HG03108 (cell line): ENCODE data around the gene CLCF1.

Experiments
- ATAC-seq: cut with Tn5 transposase; IDR thresholded peaks from one replicate; pipeline ENCODE4 v1.9.1; 2021; ENCODE audit warnings: moderate library complexity; ENCODE audit not compliant: unreplicated experiment

CLCF1 gene

DNA sequence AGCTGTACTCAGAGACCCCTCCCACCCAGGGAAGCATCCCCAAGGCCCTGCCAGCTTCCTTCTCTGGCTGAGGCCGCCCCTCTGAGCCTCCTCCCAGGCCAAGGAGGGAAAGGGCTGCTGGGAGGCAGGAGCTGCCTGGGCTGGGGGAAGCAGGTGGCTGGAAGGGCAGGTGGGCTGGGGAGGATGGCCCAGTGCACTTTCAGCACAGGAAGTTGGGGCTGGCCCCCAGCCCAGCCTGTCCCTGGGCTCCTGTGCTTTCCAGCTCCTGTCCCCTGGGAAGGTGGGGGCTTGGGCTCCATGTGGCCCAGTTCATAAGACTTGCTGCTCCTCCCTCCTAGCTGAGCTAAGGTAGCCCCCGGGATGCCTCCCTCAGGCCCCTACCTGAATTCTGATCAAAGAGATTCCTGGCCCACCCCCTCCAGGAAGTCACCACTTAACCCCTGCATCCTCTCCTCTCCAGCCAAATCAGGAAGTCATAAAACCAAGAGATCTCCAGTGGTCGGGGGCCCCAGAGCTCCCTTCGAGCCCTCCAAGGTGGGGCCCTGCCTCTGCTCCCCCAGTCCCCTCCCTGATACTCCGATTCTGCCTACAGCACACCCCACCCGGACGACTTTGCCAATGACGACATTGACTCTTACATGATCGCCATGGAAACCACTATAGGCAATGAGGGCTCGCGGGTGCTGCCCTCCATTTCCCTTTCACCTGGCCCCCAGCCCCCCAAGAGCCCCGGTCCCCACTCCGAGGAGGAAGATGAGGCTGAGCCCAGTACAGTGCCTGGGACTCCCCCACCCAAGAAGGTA is 23.4 kb upstream of the CLCF1 start:
- ATAC-seq = no peak

DNA sequence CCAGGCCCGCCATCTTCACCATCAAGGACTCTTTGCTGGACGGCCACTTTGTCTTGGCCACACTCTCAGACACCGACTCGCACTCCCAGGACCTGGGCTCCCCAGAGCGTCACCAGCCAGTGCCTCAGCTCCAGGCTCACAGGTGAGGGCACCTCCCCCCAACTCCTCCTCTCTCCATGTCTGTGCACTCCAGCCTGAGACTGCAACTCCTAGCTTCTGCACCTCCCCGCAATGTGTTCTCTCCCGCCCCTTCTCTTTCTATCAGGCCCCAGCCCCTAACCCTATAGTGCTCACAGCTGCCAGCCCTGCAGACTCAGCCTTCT is 22.8 kb upstream of the CLCF1 start:
- ATAC-seq = no peak

DNA sequence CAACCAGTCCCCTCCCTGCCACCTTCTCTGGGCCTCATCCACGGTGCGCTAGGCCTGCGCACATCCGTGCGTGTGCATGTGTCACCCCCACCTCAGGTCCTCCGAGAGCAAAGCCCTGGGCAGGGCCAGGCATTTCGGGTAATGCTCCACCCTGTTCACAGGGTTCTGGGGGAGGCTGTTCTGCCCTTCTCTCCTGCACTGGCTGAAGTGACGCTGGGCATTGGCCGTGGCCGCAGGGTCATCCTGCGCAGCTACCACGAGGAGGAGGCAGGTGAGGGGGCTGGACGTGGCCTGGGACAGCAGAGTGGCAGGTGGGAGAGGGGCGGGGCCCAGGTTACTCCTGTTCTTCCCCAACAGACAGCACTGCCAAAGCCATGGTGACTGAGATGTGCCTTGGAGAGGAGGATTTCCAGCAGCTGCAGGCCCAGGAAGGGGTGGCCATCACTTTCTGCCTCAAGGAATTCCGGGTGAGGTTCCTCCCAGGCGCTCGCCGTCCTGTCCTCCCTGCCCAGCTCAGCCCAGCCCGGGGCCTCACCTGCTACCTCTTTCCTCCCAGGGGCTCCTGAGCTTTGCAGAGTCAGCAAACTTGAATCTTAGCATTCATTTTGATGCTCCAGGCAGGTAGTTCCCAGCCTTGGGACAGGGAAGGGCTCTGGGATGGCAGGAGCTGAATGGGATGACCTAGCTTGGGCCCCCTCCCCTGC is 22.3 kb upstream of the CLCF1 start:
- ATAC-seq = no peak

DNA sequence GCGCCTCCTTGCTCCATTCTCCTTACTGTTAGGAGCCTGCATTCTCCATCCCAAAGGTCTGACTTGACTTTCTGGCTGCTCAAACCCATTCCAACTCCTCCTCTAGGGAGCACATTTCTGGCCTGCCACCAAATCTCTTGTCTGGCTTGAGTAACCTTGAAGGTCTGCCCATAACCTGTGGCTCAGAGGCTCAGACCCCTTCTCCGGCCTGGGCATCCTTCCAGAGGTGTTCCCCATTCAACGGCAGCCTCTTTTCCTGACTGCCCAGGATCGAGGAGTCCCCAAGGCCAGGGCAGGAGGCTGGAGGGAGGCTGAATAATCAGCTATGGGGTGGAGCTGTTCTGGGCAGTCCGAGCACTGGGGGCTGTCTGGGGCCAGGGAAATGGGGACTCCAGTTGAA is 20.6 kb upstream of the CLCF1 start:
- ATAC-seq = no peak

DNA sequence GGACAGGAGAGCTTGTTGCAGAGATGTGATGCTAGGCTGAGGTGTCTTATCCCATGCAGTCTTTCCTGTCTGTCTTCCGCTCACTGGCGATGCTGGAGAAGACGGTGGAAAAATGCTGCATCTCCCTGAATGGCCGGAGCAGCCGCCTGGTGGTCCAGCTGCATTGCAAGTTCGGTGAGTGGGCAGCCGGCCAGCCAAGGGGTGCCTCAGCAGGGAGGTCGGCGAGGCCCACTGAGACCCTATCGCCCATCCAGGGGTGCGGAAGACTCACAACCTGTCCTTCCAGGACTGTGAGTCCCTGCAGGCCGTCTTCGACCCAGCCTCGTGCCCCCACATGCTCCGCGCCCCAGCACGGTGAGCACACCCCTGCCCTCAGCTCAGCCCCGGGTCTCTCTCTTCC is 20.0 kb upstream of the CLCF1 start:
- ATAC-seq = no peak

DNA sequence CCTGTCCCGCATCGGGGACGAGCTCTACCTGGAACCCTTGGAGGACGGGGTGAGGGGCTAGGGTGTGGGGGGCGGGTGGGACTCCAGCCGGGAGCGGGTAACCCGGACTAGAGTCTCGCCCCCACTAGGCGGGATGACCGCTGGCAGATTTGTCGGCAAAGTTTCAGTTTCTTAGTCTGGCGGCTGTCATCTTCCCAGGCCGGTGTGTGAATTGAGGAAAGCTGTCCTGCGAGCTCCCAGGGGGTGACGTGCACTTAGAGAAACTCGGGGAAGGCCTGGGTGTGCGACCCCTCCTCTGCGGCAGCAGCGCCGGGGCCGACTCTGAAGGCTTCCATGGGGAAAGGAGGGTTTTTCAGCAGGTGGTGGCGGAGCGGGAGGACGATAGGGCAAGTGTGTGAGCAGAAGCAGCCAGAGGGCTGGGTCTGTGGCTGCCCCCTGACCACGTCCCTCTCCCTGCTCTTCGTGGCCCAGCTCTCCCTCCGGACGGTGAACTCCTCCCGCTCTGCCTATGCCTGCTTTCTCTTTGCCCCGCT is 18.9 kb upstream of the CLCF1 start:
- no peak for ATAC-seq

DNA sequence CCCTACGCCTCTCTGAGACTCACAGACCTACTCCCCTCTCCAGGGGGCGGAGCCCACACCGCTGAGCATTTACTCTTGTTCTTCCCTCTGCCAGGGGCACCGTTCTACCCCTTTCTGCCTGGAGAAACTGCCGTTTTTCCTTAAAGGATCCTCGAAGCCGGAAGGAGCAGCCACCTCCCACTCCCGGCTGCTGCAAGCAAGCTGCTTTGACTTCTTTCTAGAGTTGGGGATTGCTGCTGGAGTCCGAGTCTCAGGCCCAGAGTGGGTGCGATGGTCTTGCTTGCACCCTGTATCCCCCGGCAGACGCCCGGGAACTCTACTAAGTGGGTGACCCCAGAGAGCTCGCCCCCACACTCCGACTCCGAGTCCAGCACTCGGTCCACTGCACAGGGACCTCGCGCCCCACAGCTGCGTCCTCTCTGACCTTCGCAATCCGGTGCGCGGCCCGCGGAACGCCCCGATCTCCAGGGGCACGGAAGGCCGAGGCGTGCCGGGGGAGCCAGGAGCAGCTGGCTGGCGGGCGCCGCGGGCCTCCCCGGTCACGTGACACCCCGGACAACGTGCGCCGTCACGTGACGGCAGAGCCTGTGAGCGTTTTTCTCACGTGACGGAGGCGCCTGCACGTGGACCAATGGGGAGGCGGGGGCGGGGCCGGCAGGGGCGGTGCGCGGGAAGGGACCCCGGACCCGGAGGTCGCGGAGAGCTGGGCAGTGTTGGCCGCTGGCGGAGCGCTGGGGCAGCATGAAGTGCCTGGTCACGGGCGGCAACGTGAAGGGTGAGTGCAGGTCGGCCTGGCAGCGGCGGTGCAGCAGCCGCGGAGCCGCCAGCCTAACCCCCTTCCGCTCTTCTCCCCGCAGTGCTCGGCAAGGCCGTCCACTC is 18.1 kb upstream of the CLCF1 start, which contains the start of gene RAD9A:
RAD9A (plus strand) TSS at position 683 of the 879 bp plus-strand sequence; CDS start at position 742, 59 bp downstream.
- peak; percentile 38 for ATAC-seq

DNA sequence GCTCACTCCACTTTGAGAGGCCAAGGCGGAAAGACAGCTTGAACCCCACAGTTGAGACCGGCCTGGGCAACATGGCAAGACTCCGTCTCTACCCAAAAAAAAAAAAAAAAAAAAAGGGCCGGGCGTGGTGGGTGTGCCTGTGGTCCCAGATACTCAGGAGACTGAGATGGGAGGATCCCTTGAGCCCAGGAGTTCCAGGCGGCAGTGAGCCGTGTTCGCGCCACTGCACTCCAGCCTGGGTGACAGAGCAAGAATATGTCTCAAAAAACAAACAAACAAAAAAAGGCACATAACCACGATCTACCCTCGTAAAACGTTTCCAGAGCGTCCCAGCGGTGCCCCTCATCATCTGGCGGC is 17.5 kb upstream of the CLCF1 start:
- peak; percentile 8 for ATAC-seq

DNA sequence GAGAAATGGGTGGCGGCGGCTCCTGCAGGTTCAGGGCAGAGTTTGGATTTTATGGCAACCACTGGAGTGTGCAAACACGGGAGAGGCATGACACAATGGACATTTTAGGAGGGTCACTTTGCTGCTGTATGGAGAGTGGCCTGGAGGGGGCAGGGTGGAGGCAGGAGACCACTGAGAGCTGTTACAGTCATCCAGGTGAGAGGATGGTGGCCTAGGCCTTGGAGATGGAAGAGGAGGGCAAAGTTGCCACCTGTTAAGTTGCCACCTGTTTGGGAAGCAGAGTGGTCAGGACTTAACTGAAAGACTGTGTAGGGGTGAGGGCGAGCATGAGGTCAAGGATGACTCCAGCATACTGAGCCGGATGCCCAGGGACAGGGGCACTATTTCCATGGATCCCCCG is 16.1 kb upstream of the CLCF1 start:
- ATAC-seq = no peak

DNA sequence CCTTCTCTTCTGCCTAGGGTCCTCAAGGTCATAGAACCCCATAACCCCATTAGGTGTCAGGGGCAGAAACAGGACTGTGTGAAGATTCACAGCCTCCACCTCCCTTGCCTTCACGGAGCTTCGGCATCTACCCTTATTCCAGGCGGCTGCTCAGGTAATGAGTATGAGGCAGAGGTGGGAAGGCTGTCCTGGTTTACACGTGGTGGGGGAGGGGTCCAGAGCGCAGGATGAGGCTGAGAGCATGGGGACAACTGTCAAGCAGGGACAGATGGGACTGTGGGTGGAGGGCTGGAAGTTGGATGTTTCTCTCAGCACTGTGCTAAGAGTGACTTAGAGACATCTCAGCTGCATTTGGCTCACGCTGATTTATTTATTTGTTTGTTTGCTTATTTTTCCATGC is 14.1 kb upstream of the CLCF1 start:
- ATAC-seq = no peak

DNA sequence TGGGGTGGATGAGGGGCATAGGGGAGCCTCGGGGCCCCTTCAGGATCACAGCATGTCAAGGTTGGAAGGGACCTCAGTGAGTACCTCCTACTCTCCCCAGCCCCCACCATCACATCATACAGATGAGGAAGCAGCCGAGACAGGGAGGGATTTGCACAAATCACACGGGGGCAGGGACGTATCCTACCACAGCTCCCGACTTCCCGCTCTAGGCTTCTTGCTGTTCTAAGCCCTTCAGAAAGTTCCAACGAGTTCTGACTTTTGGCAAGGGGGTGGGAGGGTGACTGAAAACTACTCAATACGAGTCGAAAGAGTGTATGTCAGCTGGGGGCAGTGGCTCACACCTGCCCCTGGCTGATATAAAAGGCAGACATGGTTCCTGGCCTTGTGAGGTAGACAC is 13.7 kb upstream of the CLCF1 start:
- no peak for ATAC-seq

DNA sequence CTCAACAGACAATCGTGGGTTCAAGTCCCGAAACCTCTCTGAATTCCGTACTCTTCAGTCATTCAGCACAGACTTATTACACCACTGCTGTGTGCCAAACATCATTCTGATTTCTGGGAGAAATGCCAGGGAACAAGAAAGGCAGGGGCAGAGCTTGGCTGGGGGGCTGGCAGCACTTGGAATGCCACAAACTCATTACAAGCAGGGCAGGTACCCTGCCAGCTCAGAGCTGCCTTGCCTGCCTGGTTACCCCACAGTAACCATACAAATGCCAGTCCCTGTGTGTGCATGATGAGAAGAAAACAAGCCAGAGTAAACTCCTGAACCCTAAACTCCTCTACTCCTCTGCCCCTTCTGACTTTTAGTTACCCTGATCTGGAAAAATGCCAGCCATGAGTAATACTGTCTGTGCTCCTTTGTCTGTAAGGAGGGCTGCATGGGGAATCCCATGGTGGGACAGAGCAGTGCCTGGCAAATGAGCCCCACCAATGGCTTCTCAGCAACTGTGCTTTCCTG is 11.5 kb upstream of the CLCF1 start:
- ATAC-seq = no peak

DNA sequence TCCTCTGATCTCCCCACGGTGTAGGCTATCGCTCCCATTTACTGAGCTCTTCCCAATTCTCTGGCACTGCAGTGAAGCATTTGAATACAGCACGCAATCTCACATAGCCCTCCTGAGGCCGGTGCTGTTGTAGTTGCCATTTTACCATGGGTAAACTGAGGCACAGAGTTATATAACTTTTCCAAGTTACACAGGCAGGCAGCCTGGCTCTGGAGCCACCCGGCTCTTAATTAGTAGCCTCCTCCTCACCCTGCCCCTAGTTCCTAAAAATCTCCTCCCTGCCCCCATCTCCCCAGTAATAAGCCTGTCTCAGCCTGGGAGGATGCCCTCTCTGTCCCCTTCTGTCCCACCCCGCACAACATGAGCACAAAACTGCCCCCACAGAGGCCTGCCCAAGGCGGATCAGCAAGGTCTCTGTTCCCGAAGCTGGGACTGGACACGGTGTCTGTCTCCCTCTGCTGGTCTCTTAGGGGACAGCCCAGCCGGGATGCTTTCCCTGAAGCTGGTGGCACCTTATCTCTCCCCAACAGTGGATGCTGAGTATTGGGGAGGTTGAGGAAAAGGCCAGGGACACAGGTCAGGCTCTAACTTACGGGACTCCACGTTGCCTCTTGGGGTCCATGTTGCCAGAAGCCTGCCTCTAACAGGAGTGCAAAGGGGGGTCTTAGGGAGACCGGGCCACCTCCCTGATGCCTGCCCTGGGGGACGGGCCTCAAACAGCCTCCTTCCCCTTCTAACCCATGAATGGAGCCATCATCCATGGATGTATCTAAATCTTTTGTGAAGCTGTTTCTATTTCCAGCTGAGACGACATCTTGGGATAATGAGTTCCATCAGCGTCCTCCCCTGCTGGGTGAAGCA is 9.1 kb upstream of the CLCF1 start:
- ATAC-seq = peak; percentile 42

DNA sequence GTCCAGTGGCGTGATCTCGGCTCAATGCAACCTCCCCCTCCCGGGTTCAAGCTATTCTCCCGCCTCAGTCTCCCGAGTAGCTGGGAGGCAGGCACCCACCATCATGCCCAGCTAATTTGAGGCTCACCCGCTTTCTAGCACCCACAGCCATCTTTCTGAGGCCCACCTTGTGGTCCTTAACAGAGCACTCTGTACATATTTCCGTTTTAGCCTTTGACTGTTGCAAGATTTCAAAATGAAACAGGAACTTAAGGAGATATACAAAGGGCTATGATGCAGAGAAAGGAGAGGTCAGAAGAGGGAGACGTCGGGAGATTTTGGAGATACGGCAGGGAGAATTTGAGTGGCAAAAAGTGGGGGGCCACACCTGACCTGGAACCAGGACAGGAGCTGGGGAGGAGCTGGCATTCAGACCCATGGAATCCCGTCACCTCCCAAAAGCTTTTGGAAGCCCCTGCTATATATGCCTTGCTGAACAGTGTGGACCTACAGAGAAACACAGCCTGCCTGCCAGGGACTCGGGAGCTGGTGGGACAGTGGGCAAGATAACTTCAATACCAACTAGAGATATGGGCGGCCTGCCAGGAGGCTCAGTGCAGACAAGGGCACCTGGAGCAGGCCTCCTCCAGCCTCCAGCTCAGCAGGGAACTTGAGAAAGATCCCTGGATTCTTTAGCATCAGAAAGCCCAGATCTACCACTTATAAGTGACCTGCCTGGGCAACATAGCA is 8.0 kb upstream of the CLCF1 start:
- ATAC-seq = no peak

DNA sequence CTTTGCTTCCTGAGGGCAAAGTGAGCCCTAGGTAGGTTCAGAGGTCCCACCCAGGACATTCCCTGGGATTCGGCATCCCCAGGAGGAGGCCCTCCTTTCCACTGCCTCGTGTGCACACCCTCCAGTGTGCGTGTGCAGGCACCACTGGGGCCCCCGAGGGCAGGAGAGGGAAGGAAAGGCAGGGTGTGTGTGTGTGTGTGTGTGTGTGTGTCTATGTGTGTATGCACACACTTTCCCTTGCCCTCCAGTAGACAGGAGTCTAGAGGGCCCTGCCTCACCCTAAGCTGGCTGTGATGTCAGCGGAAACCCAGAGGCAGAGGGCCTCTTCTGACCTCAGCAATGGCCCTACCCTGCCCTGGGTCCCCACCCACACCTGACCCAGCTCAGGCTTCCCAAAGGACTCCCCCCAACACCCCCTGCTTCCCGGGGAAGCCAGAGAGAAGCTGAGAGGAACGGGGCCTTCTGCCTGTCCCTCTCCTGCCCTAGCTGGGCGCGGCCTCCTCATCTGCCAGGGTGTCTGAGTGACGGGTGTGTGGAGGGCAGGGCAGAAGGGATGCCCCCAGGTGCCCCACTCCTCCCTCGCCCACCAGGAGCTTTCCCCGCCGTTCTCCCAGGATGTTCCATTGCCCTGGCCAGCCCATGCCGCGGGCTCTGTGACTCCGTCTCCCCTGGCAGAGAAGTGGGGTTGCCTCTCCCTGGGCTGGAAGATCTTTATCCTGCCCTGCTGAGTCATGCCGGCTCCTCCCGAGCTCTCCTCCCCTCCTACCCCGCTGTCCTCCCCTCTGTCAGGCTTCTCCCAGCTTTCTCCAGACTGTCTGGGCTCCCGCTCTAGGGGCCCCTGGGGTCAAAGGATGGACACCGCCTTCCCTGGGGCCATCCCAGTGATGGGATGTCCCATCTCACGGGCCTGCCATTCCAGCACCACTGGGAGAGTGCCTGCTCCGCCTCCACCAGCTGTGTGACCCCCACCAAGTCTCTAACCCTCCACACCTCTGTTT is 6.0 kb upstream of the CLCF1 start:
- ATAC-seq = no peak

DNA sequence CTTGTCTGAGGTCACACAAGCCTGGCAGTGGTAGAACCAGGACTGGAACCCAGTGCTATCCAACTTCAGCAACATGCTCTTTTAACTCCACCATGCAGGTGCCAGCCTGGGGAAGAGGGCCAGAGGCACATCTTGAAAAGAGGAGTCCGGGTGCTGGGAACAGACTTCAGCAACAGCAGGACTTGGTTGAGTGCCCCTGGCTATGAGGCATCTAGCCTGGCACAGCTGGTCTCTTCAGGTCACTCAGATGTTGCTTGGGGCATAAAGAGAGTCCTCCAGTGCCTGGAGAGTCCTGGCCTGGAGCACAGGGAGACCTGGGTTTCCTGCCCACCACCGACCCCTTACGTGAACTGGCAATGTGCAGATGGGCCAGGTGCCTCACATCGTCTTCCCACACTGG is 5.1 kb upstream of the CLCF1 start:
- ATAC-seq = no peak

DNA sequence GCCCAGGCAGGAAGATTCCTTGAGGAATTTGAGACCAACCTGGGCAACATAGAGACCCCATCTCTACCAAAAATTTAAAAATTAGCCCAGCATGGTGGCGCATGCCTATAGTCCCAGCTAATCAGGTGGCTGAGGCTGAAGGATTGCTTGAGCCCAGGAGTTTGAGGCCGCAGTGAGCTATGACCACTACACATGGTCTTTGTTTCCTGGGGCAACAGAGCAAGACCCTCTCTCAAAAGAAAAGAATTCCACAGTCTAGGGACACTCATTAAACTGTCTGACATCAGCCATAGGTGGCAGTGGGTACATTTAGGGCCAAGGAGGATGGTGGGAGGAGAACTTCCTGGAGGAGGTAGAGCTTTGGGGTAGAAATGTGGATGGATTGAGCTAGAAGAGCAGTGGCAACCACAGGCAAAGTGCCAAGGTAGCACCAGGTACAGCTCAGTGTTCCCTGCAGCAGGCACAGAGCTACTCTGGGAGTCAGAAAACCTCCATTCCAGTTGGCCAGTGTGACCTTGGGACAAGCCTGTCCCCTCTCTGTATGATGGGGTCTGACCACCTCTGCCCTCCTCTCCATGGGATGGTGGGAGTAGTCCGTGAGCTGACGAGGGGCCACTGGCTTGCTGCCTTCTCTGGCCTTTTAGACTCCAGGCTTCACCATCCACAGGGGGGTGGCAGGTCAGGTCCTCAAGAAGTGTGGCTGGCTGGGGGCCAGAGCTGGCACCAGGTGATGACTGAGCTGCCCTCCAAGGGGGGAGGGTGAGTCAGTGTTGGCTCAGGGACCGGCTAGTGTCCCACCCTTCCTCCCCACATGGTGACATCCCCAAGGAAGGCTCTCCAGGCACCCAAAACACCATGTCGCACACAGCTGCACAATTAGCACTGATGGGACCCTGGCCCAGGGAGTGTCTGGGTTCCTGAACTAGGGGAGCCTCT is 3.7 kb upstream of the CLCF1 start:
- ATAC-seq = no peak
